PC-3 (cell line): ENCODE measurements around the gene MARCKSL1. TPM values are rescaled to one million over a fixed set of nuclear protein-coding genes. Genes with fewer than 3 reads are reported as not detected.

ENCODE experiments used
- ATAC-seq: fragments of 200-7000 bp; cut with Tn5 transposase; 2 replicates; pipeline ENCODE4 v1.9.1; 2020; ENCODE audit warnings: mild to moderate bottlenecking, moderate library complexity
- BruUV-seq: library from RNA; stranded (reverse); fragments of 400-500 nt; replicated peaks from 2 replicates; lab custom pipeline; 2021; lab: Mats Ljungman, UMichigan
- CTCF ChIA-PET: fragments of 300-600 bp; sonication (Branson Sonifier 250); formaldehyde crosslinking; loops from one replicate; lab custom pipeline; 2022; ENCODE audit warnings: antibody characterized with exemption; lab: Charles Lee
- POLR2A ChIA-PET: fragments of 300-600 bp; sonication (Branson Sonifier 250); formaldehyde crosslinking; loops from one replicate; lab custom pipeline; 2022; ENCODE audit warnings: antibody characterized with exemption; ENCODE audit not compliant: unreplicated experiment; lab: Charles Lee
- DNase-seq: peaks from one replicate; pipeline ENCODE4 v3.0.0-alpha.2; 2015
- H2AFZ ChIP-seq: fragments of 300-600 bp; sonication (generic); 2 replicates; pipeline ENCODE4 v1.6.0; 2016; ENCODE audit warnings: antibody characterized with exemption, low read length
- H3F3A ChIP-seq: fragments of 300-600 bp; sonication (generic); one replicate; pipeline ENCODE4 v1.6.0; 2017; ENCODE audit warnings: antibody characterized with exemption, low read length, control low read depth, mild to moderate bottlenecking; ENCODE audit not compliant: unreplicated experiment
- H3K27ac ChIP-seq: fragments of 300-600 bp; sonication (generic); 2 replicates; pipeline ENCODE4 v1.5.1; 2016; ENCODE audit warnings: mild to moderate bottlenecking, low read length
- H3K27me3 ChIP-seq: fragments of 300-600 bp; sonication (generic); 2 replicates; pipeline ENCODE4 v1.6.1; 2016; ENCODE audit warnings: low read length, mixed read lengths
- H3K36me3 ChIP-seq: fragments of 300-600 bp; sonication (generic); 2 replicates; pipeline ENCODE4 v1.6.1; 2016; ENCODE audit warnings: low read depth, mixed run types, low read length, mixed read lengths
- H3K4me1 ChIP-seq: fragments of 300-600 bp; sonication (generic); 2 replicates; pipeline ENCODE4 v1.5.1; 2016; ENCODE audit warnings: low read length; ENCODE audit not compliant: insufficient read depth
- H3K4me2 ChIP-seq: fragments of 300-600 bp; sonication (generic); 2 replicates; pipeline ENCODE4 v1.6.0; 2016; ENCODE audit warnings: low read length
- H3K4me3 ChIP-seq: fragments of 300-600 bp; sonication (generic); 2 replicates; pipeline ENCODE4 v1.5.1; 2016; ENCODE audit warnings: mild to moderate bottlenecking, low read length, mixed read lengths
- H3K79me2 ChIP-seq: fragments of 300-600 bp; sonication (generic); 2 replicates; pipeline ENCODE4 v1.6.1; 2017; ENCODE audit warnings: low read length, mixed read lengths
- H3K9ac ChIP-seq: fragments of 300-600 bp; sonication (generic); 2 replicates; pipeline ENCODE4 v1.6.0; 2016; ENCODE audit warnings: mild to moderate bottlenecking, low read length
- H3K9me2 ChIP-seq: fragments of 300-600 bp; sonication (generic); replicated peaks from 2 replicates; pipeline ENCODE4 v1.6.1; 2016; ENCODE audit warnings: mixed run types, low read length, mixed read lengths
- H3K9me3 ChIP-seq: fragments of 300-600 bp; sonication (generic); 2 replicates; pipeline ENCODE4 v1.6.1; 2016; ENCODE audit warnings: low read length, mixed read lengths
- H4K20me1 ChIP-seq: fragments of 300-600 bp; sonication (generic); 2 replicates; pipeline ENCODE4 v1.6.1; 2016; ENCODE audit warnings: low read length, mixed read lengths
- EZH2 ChIP-seq: fragments of 300-600 bp; sonication (generic); IDR thresholded peaks from one replicate; pipeline ENCODE4 v1.6.1; 2017; ENCODE audit warnings: antibody characterized with exemption, mild to moderate bottlenecking, low read length; ENCODE audit not compliant: unreplicated experiment
- EZH2phosphoT487 ChIP-seq: fragments of 300-600 bp; sonication (generic); IDR thresholded peaks from 2 replicates; pipeline ENCODE4 v1.6.1; 2018; ENCODE audit warnings: mild to moderate bottlenecking, antibody characterized with exemption, low read length, borderline replicate concordance
- intact Hi-C: fragments of 100-400 bp; cut with micrococcal nuclease; formaldehyde crosslinking; loops from 2 replicates; pipeline ENCODE4 v1.9.0; 2023
- total RNA-seq: library from RNA; depleted of rRNA; stranded (reverse); fragments of >200 nt; gene quantifications from 2 replicates; pipeline ENCODE4 v1.2.3, GENCODE V29; 2014
- TF ChIP-seq, protein P1 (sequence below): fragments of 300-600 bp; sonication (generic); conservative IDR thresholded peaks from 2 replicates; pipeline ENCODE4 v1.5.1; 2017; ENCODE audit warnings: antibody characterized with exemption, low read depth, mild to moderate bottlenecking, low read length

MARCKSL1 gene
- total RNA-seq, 1 experiment from 2014 or later, result 159 TPM

GRCh38 chr1:32361674-32362473, 25.8 kb upstream of the MARCKSL1 start:
- intact Hi-C loops, result no loop called here
- no peak overlapping the region for H3K27ac ChIP-seq
- CTCF ChIA-PET, result no interaction called here

GRCh38 chr1:32361308-32361673, 25.3 kb upstream of the MARCKSL1 start:
- intact Hi-C loops, result no loop called here
- no peak overlapping the region for H3K4me2 ChIP-seq
- BruUV-seq, result no TSS peak

More at GRCh38 chr1:32361674-32362473, 25.8 kb upstream of the MARCKSL1 start:
- H3K4me3 ChIP-seq, result peak overlapping the region; percentile 51
- H4K20me1 ChIP-seq, result no peaks in the 10 kb centered on the region
- H3K27me3 ChIP-seq, result no peaks in the 10 kb centered on the region
- peak; percentile 65 for ATAC-seq
- no peak for DNase-seq
- no peaks in the 10 kb centered on the region for H3K79me2 ChIP-seq
- POLR2A ChIA-PET, result interaction anchor here (0.6 kb wide), 1 partner anchor 10 kb away, joined by 3 read pairs; no protein-coding TSS in a partner anchor
- H3K9ac ChIP-seq, result no peak overlapping the region
- H3K4me2 ChIP-seq, result peak overlapping the region; percentile 57
- TF ChIP-seq, protein P1, sequence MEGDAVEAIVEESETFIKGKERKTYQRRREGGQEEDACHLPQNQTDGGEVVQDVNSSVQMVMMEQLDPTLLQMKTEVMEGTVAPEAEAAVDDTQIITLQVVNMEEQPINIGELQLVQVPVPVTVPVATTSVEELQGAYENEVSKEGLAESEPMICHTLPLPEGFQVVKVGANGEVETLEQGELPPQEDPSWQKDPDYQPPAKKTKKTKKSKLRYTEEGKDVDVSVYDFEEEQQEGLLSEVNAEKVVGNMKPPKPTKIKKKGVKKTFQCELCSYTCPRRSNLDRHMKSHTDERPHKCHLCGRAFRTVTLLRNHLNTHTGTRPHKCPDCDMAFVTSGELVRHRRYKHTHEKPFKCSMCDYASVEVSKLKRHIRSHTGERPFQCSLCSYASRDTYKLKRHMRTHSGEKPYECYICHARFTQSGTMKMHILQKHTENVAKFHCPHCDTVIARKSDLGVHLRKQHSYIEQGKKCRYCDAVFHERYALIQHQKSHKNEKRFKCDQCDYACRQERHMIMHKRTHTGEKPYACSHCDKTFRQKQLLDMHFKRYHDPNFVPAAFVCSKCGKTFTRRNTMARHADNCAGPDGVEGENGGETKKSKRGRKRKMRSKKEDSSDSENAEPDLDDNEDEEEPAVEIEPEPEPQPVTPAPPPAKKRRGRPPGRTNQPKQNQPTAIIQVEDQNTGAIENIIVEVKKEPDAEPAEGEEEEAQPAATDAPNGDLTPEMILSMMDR, result 0 out of 2 replicates have a peak, but pooled peaks have one; percentile 12
- TF ChIP-seq EZH2phosphoT487, result no peak
- no peak overlapping the region for H2AFZ ChIP-seq
- no TSS peak for BruUV-seq
- peaks cover 3% of the 10 kb centered on the region for H3K36me3 ChIP-seq
- no peaks in the 10 kb centered on the region for H3K4me1 ChIP-seq
- no peaks in the 10 kb centered on the region for H3K9me2 ChIP-seq
- no peaks in the 10 kb centered on the region for H3K9me3 ChIP-seq
- H3F3A ChIP-seq, result no peaks in the 10 kb centered on the region

GRCh38 chr1:32358435-32358834, 22.4 kb upstream of the MARCKSL1 start:
- Histone ChIP-seq H3F3A (no peaks in the 10 kb centered on the region), H3K9me2 (no peaks in the 10 kb centered on the region), H3K27me3 (no peaks in the 10 kb centered on the region), H3K79me2 (no peaks in the 10 kb centered on the region), H2AFZ (no peak overlapping the region), H3K36me3 (no peaks in the 10 kb centered on the region), H3K4me2 (no peak overlapping the region), H3K4me3 (no peak overlapping the region), H4K20me1 (no peaks in the 10 kb centered on the region), H3K27ac (no peak overlapping the region), H3K4me1 (no peaks in the 10 kb centered on the region), H3K9ac (no peak overlapping the region), H3K9me3 (no peaks in the 10 kb centered on the region)
- no peak for TF ChIP-seq EZH2
- no peak for TF ChIP-seq EZH2phosphoT487
- TF ChIP-seq, protein P1, result no peak
- intact Hi-C loops, result no loop called here
- ATAC-seq (no peak), DNase-seq (no peak)
- CTCF ChIA-PET, result no interaction called here
- no TSS peak for BruUV-seq
- POLR2A ChIA-PET, result no interaction called here

More at GRCh38 chr1:32361308-32361673, 25.3 kb upstream of the MARCKSL1 start:
- H4K20me1 ChIP-seq, result no peaks in the 10 kb centered on the region
- H3K79me2 ChIP-seq, result no peaks in the 10 kb centered on the region
- H3K9me2 ChIP-seq, result no peaks in the 10 kb centered on the region
- no peak overlapping the region; the same call in 1 of the 2 replicates for H3K4me3 ChIP-seq
- no peak for ATAC-seq
- no peak overlapping the region for H3K9ac ChIP-seq
- H2AFZ ChIP-seq, result no peak overlapping the region
- TF ChIP-seq EZH2 (no peak), EZH2phosphoT487 (no peak)
- TF ChIP-seq, protein P1, result no peak
- no peaks in the 10 kb centered on the region for H3F3A ChIP-seq
- no peaks in the 10 kb centered on the region; the same call in 1 of the 2 replicates for H3K36me3 ChIP-seq
- H3K9me3 ChIP-seq, result no peaks in the 10 kb centered on the region
- CTCF ChIA-PET, result no interaction called here
- no peak for DNase-seq
- H3K27me3 ChIP-seq, result no peaks in the 10 kb centered on the region
- POLR2A ChIA-PET, result no interaction called here
- H3K4me1 ChIP-seq, result no peaks in the 10 kb centered on the region
- H3K27ac ChIP-seq, result no peak overlapping the region
